NCI-H460 (cell line): Measurements from ENCODE around the gene PPP1R12B. TPM values are rescaled to one million over a fixed set of nuclear protein-coding genes. Genes with fewer than 3 reads are reported as not detected.

Source experiments
- DNase-seq: peaks from one replicate; pipeline ENCODE4 v3.0.0-alpha.2; 2016; ENCODE audit warnings: low read depth; ENCODE audit errors: extremely low read depth
- polyA plus RNA-seq: library from polyadenylated mRNA; depleted of rRNA; stranded (reverse); fragments of >200 nt; gene quantifications from 2 replicates; pipeline ENCODE4 v1.2.3, GENCODE V29; 2014; cell fraction: nucleus; rRNA removed
- total RNA-seq: library from RNA; depleted of rRNA; stranded (reverse); fragments of >200 nt; shearing (Covaris generic); gene quantifications from 2 replicates; pipeline ENCODE4 v1.2.3, GENCODE V29; 2014; rRNA removed

Gene PPP1R12B, protein sequence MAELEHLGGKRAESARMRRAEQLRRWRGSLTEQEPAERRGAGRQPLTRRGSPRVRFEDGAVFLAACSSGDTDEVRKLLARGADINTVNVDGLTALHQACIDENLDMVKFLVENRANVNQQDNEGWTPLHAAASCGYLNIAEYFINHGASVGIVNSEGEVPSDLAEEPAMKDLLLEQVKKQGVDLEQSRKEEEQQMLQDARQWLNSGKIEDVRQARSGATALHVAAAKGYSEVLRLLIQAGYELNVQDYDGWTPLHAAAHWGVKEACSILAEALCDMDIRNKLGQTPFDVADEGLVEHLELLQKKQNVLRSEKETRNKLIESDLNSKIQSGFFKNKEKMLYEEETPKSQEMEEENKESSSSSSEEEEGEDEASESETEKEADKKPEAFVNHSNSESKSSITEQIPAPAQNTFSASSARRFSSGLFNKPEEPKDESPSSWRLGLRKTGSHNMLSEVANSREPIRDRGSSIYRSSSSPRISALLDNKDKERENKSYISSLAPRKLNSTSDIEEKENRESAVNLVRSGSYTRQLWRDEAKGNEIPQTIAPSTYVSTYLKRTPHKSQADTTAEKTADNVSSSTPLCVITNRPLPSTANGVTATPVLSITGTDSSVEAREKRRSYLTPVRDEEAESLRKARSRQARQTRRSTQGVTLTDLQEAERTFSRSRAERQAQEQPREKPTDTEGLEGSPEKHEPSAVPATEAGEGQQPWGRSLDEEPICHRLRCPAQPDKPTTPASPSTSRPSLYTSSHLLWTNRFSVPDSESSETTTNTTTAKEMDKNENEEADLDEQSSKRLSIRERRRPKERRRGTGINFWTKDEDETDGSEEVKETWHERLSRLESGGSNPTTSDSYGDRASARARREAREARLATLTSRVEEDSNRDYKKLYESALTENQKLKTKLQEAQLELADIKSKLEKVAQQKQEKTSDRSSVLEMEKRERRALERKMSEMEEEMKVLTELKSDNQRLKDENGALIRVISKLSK
- 16.4 and 16.6 TPM in 2 replicates for total RNA-seq
- 11.4 and 61.6 TPM in 2 replicates for polyA plus RNA-seq

DNA sequence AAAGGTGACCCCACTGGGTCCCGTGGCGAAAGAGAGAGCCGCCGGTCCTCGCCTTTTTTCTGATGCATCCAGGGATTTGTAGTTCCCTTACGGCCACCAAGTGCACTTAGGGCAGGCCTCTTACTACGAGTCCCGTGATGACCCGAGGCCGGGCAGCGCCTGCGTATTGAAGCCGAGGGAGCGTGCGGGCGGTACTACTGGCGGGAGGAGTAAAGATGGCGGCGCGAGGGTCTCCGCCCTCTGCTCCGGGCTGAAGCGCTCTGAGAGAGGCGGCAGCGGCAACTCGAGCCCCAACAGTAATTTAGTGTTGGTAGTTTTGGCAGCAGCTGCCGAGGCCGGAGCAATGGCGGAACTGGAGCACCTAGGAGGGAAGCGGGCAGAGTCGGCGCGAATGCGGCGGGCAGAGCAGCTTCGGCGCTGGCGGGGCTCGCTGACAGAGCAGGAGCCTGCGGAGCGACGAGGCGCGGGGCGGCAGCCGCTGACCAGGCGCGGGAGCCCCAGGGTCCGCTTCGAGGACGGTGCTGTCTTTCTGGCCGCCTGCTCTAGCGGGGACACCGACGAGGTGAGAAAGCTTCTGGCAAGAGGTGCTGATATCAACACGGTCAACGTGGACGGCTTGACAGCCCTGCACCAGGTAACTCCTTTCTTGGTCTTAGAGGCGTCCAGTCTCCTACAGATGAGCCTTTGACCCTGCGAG, at the start of gene PPP1R12B:
TSS of gene PPP1R12B (plus strand) at position 191 of the 697 bp plus-strand sequence. CDS start at position 344, 153 bp downstream.
- peak; percentile 100 for DNase-seq

DNA sequence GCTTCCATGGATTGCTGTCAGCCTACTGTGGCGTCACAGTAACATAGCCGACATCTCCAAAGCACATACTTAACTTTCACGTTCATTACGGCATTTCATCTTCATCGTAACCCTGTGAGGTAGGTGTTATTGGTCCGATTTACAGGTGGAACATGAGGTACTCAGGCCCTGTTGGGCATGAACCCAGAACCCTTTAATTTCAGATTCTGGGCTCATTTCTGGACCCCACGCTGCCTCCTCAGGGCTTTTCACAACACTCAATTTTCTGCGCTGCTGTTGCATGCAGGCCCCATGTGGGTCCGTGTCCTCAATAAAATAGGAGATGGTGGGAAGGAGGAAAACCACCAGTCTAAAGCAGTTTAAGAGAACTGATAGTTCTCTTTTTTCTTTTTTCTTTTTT, 46.3 kb upstream of the PPP1R12B start:
- DNase-seq, result no peak

DNA sequence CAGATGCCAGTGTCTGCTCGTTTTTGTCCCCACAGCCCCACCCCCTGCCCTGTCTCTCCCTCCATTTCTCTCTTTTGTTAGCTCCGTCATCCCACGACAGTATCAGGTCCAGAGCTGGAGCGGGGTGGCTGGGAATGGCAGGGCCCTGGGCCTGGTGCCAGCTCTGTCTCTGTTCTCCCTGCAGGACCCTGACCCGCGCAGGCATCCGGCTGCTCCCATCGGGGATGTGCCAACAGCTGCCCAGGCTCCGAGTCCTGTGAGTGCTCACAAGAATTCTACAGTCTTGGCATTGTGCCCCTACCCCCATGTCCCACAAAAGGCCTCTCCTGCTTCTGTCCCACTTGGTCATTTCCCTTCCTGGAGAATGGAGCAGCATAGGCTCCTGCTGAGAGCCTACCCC, 44.1 kb upstream of the PPP1R12B start:
- DNase-seq, result no peak

DNA sequence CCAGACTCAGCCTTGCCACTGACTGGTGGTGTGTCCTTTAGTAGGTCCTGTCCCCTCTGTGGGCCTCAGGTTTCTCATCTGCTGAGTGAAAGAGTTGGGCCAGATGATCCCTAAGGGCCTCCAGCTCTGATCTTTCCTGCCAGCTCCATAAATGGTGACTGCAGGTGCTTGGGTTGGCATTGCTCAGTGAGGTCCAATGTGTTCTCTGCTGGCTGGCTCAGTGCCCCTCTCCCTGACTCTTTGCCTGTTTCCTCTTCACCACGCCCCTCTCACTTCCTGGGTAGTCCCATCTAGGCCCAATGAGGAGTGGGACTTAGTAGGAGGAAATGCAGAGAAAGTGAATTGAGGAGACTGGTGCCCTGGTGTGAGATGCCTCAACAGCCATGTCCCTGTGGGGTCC, 43.3 kb upstream of the PPP1R12B start:
- no peak for DNase-seq

DNA sequence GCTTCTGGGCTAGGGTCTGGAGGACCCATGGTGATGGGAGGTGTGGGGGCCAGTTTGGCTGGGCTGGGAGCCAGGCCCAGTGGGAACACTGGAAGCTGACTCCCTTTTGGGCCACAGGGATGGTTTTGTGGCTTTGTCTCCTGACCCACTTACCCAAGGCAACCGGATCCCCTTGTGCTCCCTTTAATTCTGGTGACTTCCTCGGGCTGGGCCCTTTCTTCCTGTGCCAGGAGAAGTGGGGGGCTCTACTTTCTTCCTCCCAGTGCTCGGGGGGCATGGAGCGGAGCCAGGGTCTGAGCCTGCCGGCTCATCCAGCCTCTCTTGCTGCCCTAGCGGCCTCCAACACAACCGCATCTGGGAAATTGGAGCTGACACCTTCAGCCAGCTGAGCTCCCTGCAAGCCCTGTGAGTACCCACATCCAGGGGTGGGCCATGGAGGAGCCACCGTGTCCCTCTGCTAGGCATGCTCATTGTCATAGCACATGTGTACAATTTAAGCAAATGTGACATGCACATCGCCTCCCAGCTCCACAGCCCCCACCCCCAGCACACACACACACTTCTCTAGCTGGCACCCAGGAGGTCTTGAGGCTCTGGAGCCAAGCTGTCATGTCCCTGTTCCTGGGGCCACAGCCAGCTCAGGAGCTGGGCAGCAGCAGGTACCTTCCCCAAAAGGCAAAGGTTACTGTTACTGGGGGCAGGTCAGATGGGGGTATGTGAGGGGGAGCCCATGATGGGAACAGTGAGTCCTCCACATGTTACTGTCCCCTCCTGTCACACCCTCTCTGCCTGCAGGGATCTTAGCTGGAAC, 41.8 kb upstream of the PPP1R12B start:
- no peak for DNase-seq

DNA sequence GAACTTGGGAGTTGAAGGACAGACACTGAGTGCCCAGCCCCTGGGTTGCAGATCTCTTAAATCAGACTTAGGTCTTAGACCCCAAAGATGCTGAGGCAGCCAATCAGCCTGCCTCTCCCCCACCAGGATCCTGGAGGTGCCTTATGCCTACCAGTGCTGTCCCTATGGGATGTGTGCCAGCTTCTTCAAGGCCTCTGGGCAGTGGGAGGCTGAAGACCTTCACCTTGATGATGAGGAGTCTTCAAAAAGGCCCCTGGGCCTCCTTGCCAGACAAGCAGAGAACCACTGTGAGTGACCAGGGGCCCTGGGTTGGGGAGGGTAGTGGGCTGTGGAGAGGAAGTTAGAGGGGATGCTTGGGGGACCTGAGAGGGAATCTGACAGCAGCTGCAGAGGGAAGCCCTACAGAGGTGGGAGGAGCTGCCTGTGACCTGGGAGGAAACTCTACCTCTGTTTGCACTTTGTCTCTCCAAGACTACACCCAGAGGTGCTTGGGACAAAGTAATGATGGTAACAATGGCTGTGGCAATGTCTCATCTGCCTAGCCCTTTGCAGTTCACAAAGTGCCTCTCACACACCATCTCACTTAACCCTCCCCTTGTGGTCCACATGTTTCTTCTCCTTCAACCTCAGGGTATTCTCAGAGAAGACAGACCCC, 38.3 kb upstream of the PPP1R12B start:
- DNase-seq, result no peak

DNA sequence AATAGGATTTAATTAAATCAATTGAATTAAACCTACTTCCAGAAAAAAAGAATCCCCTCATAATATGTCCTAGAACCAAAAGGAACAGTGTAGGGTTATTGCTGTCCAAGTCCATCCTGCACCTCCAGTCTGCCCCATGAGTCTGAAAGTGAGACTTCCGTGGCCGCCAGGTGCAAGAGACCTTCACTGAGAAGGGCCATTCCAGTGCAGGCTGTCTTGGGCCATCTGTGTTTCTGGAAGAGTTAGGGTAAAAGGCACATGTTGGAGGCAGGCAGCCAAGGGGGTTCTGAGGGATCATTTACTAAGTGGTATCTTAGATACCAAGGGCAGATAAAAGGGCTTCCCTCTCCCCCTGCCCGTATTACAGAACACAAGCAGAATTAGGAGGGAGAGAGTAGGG, 37.8 kb upstream of the PPP1R12B start:
- no peak for DNase-seq

DNA sequence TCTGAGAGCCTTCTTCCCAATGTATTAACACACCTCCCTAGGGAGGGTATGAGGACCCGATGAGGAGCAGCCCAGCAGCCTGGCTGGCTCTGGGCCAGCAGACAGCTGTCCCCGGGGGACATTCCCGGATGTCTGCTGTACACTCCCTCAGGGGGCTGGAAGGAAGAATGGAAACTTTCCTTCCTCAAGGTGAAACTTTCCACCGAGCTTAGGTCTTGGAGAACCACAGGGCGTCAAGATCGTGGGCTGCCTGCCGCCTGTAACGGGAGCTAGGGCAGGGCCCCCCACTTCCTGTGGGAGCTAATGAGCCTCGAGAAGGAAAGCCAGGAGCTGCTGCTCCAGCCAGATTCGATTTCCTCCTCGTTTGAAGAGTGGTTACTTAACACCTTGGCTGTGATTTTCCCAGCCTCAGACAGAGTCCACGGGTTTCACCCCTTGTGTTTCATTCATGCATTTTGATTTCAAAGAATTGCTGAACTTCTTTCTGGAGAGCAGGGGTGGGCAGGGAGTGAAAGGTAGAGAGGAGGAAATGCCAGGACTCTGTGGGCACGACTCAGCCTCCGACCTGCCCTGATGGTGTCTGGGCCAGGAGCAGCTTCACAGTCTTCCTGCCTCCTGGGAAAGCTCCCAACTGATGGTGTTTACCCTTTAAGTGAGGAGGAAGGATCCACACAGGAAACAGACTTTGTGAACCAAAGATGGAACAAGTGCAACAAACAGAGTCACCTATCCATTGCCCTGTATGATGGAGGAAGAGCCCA, 36.4 kb upstream of the PPP1R12B start:
- DNase-seq, result no peak

DNA sequence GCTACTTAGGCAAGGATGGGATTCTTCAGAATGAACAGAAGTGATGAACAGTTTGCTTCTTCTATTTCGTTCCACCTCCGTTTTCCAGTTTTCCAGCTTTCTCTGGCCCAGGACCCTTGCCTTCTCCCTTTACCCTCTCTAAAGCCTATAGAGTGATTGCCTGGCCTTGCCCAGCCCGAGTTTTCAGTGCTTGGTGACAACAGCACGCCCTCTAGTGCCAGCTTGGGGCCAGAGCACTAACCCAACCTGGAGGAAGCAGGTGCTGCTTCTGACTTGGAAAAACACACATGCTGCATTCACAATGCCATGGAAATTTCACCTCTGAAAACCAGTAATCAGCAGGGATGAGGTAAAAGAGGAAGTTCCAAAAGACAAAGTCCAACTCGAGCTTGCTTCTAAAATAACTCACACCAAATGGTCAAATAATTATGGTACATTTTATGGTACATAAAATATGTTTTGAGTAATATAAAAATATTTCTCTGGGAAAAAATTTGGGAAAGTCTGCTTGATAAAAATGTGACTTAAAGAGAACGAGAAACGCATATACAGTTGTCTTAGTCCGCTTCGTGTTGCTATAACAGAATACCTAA, 32.8 kb upstream of the PPP1R12B start:
- peak; percentile 74 for DNase-seq

DNA sequence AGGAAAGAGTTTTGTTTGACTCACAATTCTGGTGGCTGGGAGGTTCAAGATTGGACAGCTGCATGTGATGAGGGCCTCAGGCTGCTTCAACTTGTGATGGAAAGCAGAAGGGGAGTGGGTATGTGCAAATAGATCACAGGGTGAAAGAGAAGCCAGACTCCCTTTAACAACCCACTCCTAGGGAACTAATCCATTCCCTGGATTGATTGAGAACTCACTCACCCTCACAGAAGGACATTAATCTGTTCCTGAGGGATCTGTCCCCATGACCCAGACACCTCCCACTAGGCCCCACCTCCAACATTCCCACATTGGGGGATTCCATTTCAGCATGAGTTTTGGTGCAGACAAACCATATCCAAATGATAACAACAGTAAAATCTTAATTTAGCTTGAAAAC, 32.3 kb upstream of the PPP1R12B start:
- no peak for DNase-seq

DNA sequence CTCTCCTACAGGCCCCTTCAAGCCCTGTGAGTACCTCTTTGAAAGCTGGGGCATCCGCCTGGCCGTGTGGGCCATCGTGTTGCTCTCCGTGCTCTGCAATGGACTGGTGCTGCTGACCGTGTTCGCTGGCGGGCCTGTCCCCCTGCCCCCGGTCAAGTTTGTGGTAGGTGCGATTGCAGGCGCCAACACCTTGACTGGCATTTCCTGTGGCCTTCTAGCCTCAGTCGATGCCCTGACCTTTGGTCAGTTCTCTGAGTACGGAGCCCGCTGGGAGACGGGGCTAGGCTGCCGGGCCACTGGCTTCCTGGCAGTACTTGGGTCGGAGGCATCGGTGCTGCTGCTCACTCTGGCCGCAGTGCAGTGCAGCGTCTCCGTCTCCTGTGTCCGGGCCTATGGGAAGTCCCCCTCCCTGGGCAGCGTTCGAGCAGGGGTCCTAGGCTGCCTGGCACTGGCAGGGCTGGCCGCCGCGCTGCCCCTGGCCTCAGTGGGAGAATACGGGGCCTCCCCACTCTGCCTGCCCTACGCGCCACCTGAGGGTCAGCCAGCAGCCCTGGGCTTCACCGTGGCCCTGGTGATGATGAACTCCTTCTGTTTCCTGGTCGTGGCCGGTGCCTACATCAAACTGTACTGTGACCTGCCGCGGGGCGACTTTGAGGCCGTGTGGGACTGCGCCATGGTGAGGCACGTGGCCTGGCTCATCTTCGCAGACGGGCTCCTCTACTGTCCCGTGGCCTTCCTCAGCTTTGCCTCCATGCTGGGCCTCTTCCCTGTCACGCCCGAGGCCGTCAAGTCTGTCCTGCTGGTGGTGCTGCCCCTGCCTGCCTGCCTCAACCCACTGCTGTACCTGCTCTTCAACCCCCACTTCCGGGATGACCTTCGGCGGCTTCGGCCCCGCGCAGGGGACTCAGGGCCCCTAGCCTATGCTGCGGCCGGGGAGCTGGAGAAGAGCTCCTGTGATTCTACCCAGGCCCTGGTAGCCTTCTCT, 30.3 kb upstream of the PPP1R12B start:
- no peak for DNase-seq

DNA sequence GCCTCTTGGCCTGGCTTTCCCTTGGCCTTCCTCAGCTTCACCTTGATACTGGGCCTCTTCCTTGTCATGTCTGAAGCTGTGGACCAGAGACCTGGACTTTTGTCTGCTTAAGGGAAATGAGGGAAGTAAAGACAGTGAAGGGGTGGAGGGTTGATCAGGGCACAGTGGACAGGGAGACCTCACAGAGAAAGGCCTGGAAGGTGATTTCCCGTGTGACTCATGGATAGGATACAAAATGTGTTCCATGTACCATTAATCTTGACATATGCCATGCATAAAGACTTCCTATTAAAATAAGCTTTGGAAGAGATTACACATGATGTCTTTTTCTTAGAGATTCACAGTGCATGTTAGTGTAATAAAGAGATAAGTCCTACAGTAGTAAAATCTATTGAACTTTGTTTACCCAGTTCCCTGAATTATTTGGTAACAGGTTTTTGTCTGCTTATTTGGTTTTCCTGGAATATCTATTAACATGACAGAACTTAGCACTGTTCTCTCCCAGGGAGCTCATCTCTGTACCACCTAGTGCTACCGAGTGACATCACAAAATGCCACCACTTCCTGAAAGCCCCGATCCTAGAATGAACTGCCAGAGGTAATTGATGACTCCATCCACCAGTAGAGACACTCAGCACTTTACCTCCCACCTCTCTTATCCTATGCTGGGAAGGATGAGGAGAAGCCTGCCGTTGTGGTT, 29.0 kb upstream of the PPP1R12B start:
- DNase-seq, result no peak

DNA sequence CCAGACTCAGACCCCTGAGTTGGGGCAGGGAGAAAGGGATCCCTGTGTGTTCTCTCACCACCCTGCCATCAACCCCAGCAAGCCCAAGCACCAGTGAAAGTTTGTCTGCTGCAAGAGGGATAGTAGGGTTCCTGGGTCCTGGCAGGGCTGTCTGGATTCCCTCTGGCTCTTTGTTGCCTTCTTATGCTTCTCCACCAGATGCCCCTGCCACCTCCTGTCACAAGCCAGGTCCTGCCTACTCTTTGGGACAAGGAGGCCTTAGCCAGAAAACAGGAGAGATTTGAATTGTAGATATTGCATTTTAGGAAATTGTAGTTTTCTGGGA, 28.5 kb upstream of the PPP1R12B start:
- DNase-seq, result no peak

DNA sequence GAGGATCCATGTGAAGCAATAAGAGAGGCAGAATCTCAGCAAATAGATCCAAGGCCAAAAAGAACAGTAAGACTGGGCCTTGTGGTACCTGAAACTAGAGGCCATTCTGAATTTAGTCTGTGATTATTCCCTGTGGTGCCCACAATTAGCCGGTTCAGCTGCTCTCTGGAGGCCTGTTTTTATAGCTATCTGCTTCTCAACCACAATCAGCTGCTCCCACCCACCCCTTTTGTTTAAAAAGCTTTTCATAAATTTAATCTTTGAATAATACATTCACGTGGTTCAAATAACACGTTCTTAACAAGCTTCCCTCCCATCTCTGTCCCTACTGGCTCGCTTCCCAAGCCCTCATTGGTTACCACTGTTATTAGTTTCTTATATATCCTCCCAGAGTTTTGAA, 24.8 kb upstream of the PPP1R12B start:
- DNase-seq, result no peak

DNA sequence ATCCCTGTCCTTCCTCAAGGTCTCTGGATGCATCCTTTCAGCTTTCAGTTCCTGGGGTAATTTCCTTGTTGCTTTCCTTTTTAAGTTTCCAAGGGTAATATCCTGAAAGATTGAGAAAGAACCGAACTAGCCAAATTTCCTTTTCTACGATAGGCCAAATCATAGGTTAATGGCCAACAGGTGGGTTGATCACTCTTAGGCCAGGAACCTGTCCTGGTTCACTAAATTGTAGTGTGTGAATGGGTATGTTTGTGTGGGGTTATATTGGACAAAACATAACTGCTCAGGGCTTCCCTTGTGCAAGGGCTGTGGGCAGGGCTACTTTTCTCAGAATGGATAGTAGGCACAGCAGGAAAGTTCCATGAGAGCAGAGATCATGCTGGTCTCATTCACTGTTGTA, 23.9 kb upstream of the PPP1R12B start:
- no peak for DNase-seq

DNA sequence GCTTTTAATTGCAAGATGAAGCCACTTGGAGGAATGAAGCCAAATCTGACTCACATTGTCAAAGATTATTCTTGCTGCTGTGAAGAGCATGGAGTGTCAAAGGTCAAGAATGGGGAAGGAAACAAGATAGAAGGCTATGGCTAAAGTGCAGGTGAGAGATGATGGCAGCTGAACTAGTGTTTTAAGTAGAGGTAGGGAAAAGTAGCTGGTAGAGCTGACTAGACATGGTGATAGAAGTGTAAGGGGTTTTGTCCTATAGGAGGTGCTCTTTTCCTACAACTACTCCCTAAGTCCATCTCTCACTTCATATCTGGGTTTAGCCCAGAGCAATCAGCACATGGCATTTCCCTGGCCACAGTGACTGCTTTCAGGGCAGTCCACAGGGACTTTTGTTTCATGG, 18.6 kb upstream of the PPP1R12B start:
- DNase-seq, result no peak

DNA sequence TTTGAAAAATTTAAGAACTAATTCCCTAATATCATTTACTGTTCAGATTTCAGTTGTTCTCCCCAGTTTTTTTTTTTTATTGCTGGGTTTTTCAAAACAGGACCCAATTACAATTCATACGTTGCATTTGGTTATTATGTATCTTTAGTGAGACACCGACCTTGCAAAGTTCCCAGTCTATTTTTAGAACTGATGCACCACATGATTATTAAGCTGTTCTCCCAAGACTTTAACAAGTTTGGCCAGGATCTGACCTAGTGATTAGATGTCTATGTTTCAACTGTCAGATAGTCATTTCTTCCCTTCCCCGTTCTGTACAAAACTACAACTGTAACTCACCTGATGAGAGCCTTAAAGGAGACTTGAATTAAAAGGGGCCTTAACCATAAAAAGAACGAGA, 14.6 kb upstream of the PPP1R12B start:
- no peak for DNase-seq
